DND-41 (cell line): ENCODE measurements around the gene IMMP1L.

ENCODE experiments used
- ATAC-seq: fragments of 200-7000 bp; cut with Tn5 transposase; 3 replicates; pipeline ENCODE4 v1.9.1; 2021; ENCODE audit warnings: low read depth; ENCODE audit not compliant: insufficient read depth
- DNase-seq: peaks from one replicate; pipeline ENCODE4 v3.0.0-alpha.2; 2020
- H2AFZ ChIP-seq: 2 replicates; pipeline ENCODE4 v1.6.0; 2012; ENCODE audit warnings: low read depth, low read length
- H3K27ac ChIP-seq: 2 replicates; pipeline ENCODE4 v1.5.1; 2012; ENCODE audit warnings: low read length, inconsistent platforms
- H3K27me3 ChIP-seq: fragments of 200-600 bp; sonication (generic); 2 replicates; pipeline ENCODE4 v1.6.0; 2012; ENCODE audit warnings: low read length, mild to moderate bottlenecking, inconsistent platforms; ENCODE audit not compliant: insufficient read depth, poor library complexity
- H3K36me3 ChIP-seq: 2 replicates; pipeline ENCODE4 v1.5.1; 2012; ENCODE audit warnings: low read length, inconsistent platforms; ENCODE audit not compliant: insufficient read depth
- H3K4me1 ChIP-seq: 2 replicates; pipeline ENCODE4 v1.5.1; 2012; ENCODE audit warnings: mild to moderate bottlenecking, low read length; ENCODE audit not compliant: insufficient read depth
- H3K4me2 ChIP-seq: 2 replicates; pipeline ENCODE4 v1.6.0; 2012; ENCODE audit warnings: mild to moderate bottlenecking, moderate library complexity, low read length, inconsistent platforms; ENCODE audit not compliant: insufficient read depth
- H3K4me3 ChIP-seq, 2 experiments: fragments of 200-600 bp in 1 of 2; shearing (Covaris generic) in 1 of 2; 2 replicates each; pipeline ENCODE4 v1.5.1; 2012 to 2016; ENCODE audit warnings: inconsistent platforms in 2 of 2, low read length in 2 of 2, mild to moderate bottlenecking in 2 of 2, low read depth in 1 of 2, moderate library complexity in 1 of 2
- H3K79me2 ChIP-seq: 2 replicates; pipeline ENCODE4 v1.6.0; 2012; ENCODE audit warnings: low read length, inconsistent platforms; ENCODE audit not compliant: insufficient read depth
- H3K9ac ChIP-seq: 2 replicates; pipeline ENCODE4 v1.6.0; 2012; ENCODE audit warnings: low read depth, mild to moderate bottlenecking, inconsistent platforms, low read length, moderate library complexity
- H3K9me3 ChIP-seq: 2 replicates; pipeline ENCODE4 v1.5.1; 2012; ENCODE audit warnings: low read length, moderate library complexity, mild to moderate bottlenecking, inconsistent platforms; ENCODE audit not compliant: insufficient read depth, severe bottlenecking
- H4K20me1 ChIP-seq: 2 replicates; pipeline ENCODE4 v1.6.0; 2012; ENCODE audit warnings: low read length; ENCODE audit not compliant: insufficient read depth
- EZH2 ChIP-seq: IDR thresholded peaks from 3 replicates; pipeline ENCODE4 v1.6.1; 2012; ENCODE audit warnings: borderline replicate concordance, low read depth, mild to moderate bottlenecking, moderate library complexity, low read length, inconsistent platforms; ENCODE audit not compliant: severe bottlenecking
- TF ChIP-seq, protein P1 (sequence below): IDR thresholded peaks from 2 replicates; pipeline ENCODE4 v1.5.1; 2012; ENCODE audit warnings: borderline replicate concordance, low read length, moderate library complexity, mild to moderate bottlenecking; ENCODE audit not compliant: poor library complexity, severe bottlenecking; ENCODE audit errors: extremely low read depth

Gene IMMP1L

DNA sequence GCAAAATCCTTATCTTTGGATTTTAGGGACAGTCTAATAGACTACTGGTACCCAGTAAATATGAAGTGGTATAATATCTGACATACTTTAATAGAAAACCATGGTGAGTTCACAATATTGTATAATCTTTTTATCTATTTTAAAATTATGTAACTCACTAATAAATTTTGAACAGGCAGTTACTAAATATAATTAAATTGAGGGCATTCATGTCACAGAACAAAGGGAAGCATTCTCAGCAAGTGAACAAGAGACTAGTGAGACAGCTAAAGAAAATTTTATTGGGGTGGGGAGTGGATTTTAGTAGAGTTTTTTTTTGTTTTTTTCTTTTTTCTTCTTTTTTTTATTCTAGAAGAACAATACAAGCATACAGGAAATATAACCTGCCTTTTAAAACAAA lies 84.8 kb downstream of the IMMP1L start:
- no peak for ATAC-seq
- TF ChIP-seq EZH2, result no peak
- TF ChIP-seq, protein P1, sequence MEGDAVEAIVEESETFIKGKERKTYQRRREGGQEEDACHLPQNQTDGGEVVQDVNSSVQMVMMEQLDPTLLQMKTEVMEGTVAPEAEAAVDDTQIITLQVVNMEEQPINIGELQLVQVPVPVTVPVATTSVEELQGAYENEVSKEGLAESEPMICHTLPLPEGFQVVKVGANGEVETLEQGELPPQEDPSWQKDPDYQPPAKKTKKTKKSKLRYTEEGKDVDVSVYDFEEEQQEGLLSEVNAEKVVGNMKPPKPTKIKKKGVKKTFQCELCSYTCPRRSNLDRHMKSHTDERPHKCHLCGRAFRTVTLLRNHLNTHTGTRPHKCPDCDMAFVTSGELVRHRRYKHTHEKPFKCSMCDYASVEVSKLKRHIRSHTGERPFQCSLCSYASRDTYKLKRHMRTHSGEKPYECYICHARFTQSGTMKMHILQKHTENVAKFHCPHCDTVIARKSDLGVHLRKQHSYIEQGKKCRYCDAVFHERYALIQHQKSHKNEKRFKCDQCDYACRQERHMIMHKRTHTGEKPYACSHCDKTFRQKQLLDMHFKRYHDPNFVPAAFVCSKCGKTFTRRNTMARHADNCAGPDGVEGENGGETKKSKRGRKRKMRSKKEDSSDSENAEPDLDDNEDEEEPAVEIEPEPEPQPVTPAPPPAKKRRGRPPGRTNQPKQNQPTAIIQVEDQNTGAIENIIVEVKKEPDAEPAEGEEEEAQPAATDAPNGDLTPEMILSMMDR, result no peak
- peaks cover 9% of the 10 kb centered on the region; the same call in 1 of the 2 replicates for H3K36me3 ChIP-seq

DNA sequence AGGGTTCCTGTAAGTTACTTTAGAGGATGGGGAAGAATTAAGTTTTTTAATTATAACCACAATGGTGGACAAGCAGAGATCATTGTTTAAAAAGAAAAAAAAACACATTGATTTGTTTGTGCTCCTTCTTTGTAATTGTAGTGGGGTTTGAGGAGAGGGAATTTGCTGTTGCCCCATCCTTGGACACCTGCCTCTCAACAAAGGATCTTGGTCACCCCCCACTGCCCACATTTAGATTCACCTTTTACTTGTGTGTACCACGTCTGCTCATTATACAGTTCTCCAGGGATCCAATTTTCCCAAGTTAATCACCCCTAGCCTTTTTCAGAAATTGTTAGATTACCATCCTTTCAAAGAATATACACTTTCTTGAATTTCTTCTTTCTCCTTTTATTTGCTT lies 86.7 kb downstream of the IMMP1L start:
- no peak overlapping the region for H3K9ac ChIP-seq
- H3K4me2 ChIP-seq, result no peak overlapping the region
- H3K4me1 ChIP-seq, result no peaks in the 10 kb centered on the region
- H4K20me1 ChIP-seq, result no peaks in the 10 kb centered on the region
- H3K36me3 ChIP-seq, result peaks cover 5% of the 10 kb centered on the region; the same call in 1 of the 2 replicates
- H3K27ac ChIP-seq, result no peak overlapping the region
- DNase-seq (no peak), ATAC-seq (no peak)
- no peaks in the 10 kb centered on the region for H3K9me3 ChIP-seq
- no peak overlapping the region for H2AFZ ChIP-seq
- H3K4me3 ChIP-seq, result no peak overlapping the region
- H3K27me3 ChIP-seq, result no peaks in the 10 kb centered on the region
- no peak for TF ChIP-seq EZH2
- TF ChIP-seq, protein P1, result no peak
- no peaks in the 10 kb centered on the region for H3K79me2 ChIP-seq

More for the DNA sequence above, 84.8 kb downstream of the IMMP1L start:
- DNase-seq, result no peak
- Histone ChIP-seq H3K4me3 (no peak overlapping the region), H3K4me1 (no peaks in the 10 kb centered on the region), H3K79me2 (no peaks in the 10 kb centered on the region), H3K4me2 (no peak overlapping the region), H4K20me1 (no peaks in the 10 kb centered on the region), H3K9ac (no peak overlapping the region), H3K9me3 (no peaks in the 10 kb centered on the region), H2AFZ (no peak overlapping the region), H3K27me3 (no peaks in the 10 kb centered on the region), H3K27ac (no peak overlapping the region)

DNA sequence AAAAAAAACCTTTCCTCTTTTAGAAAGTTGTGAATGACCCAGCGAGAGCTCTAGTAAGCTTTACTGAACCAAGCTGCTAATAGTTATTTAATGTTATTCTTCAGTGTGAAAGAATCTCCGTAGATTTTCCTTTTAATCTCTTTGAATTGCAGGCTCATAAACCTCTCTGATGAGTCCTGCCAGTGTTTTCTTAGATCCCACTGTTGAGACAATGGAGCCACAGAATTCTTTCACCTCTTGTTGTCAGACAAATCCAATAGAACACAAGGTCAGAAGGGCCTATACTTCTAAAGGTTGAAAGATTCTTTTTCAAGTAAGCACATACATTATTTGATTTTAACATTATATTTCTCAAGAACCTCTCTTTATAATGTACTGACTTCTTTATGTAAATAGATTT lies 87.6 kb downstream of the IMMP1L start:
- Histone ChIP-seq H3K9ac (no peak overlapping the region), H3K4me1 (no peaks in the 10 kb centered on the region), H3K27me3 (no peaks in the 10 kb centered on the region), H3K4me2 (no peak overlapping the region), H4K20me1 (no peaks in the 10 kb centered on the region), H3K79me2 (no peaks in the 10 kb centered on the region), H3K9me3 (no peaks in the 10 kb centered on the region), H3K27ac (no peak overlapping the region), H3K4me3 (no peak overlapping the region), H3K36me3 (no peaks in the 10 kb centered on the region; the same call in 1 of the 2 replicates), H2AFZ (no peak overlapping the region)
- DNase-seq (no peak), ATAC-seq (no peak)
- TF ChIP-seq, protein P1, result no peak
- no peak for TF ChIP-seq EZH2

DNA sequence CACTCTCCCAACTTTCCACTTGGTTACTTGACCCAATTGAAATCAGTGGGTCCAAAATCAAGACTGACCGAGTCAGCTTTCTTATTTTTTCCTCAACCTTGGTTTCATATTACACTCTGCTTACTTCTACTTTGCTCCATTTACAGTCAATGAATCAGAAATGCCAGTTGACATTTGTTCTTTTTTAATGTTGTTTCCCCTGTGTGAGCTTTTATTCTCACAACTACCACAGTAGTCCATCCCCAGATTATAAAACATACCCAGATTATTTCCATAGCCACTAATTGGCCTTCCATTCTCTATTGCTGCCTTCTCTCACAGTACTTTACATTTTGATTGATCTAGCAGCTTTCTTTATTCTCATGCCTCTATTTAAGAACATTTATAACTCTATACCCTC lies 89.8 kb downstream of the IMMP1L start:
- Histone ChIP-seq H3K79me2 (no peaks in the 10 kb centered on the region), H3K36me3 (no peaks in the 10 kb centered on the region; the same call in 1 of the 2 replicates), H3K4me2 (no peak overlapping the region), H2AFZ (no peak overlapping the region), H3K27ac (no peak overlapping the region), H3K27me3 (no peaks in the 10 kb centered on the region), H3K9me3 (no peaks in the 10 kb centered on the region), H3K4me3 (no peak overlapping the region), H3K9ac (no peak overlapping the region), H4K20me1 (no peaks in the 10 kb centered on the region), H3K4me1 (no peaks in the 10 kb centered on the region)
- DNase-seq, result no peak
- no peak for ATAC-seq
- TF ChIP-seq EZH2, result no peak
- TF ChIP-seq, protein P1, result no peak
